T-helper 2 cell treated with Interferon-gamma antibody and Interleukin-4, amounts not matched to agents 100 ng/mL and 5 ng/mL, for 36 hours (primary cell): ENCODE measurements around the gene P4HA3. TPM values are rescaled to one million over a fixed set of nuclear protein-coding genes. Genes with fewer than 3 reads are reported as not detected.

Source experiments
- total RNA-seq: library from RNA; stranded (reverse); gene quantifications from 2 replicates; pipeline ENCODE4 v1.2.3, GENCODE V29; 2022

P4HA3 gene
- total RNA-seq, 1 donor from 2014 or later = not detected

Other genes starting within 250 kb of the P4HA3 start
- 41.1 and 45.5 TPM in 2 replicates for gene C2CD3, start 140.6 kb downstream of the P4HA3 start, total RNA-seq
- 29.7 and 33.7 TPM in 2 replicates for gene PPME1, start 140.4 kb downstream of the P4HA3 start, total RNA-seq
- 8.5 and 11.4 TPM in 2 replicates for gene PGM2L1, start 86.8 kb upstream of the P4HA3 start, total RNA-seq
- not detected in 2 replicates for gene KCNE3, start 155.9 kb upstream of the P4HA3 start, total RNA-seq
- 2.6 and 2.7 TPM in 2 replicates for gene LIPT2, start 182.1 kb upstream of the P4HA3 start, total RNA-seq